ENCODE measurements around the gene GARRE1.

Gene GARRE1

GRCh38 chr19:34217952-34218817 is 36.2 kb upstream of the GARRE1 start:
- no peaks in the 10 kb centered on the region for H3K9me3 ChIP-seq (ENCODE audit: control insufficient read depth, insufficient read depth, low read length)
- no peak overlapping the region for H3K27ac ChIP-seq (ENCODE audit: low read depth, low read length)
- no peak overlapping the region for H3K9ac ChIP-seq (ENCODE audit: low read depth, low read length)
- H3K4me3 ChIP-seq (ENCODE audit: low read depth, low read length), result no peak overlapping the region
- no peaks in the 10 kb centered on the region for H3K4me1 ChIP-seq (ENCODE audit: control insufficient read depth, insufficient read depth, low read length)
- H3K27me3 ChIP-seq (ENCODE audit: control insufficient read depth, insufficient read depth, low read length), result no peaks in the 10 kb centered on the region
- H3K36me3 ChIP-seq (ENCODE audit: control insufficient read depth, insufficient read depth, low read length), result peaks cover 84% of the 10 kb centered on the region

DNA sequence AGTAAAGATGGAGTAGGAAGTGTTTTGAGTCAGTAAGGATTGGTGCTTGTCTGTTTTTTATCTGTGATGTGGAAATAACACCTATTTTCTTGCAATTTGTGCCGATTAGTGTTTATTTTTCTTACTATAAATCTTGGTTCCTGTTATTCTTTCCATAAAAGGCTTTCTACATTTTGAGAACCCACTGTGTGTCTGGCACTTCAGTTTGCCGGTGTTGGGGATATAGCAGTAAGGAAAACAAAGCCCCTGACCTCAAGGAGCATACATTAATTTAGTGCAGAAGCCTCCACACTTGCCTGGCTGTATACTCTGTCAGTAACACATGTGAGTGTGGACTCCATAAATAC is 35.6 kb upstream of the GARRE1 start:
- H3K36me3 ChIP-seq (ENCODE audit: control insufficient read depth, insufficient read depth, low read length), result peaks cover 84% of the 10 kb centered on the region
- H3K4me1 ChIP-seq (ENCODE audit: control insufficient read depth, insufficient read depth, low read length), result no peaks in the 10 kb centered on the region
- H3K9ac ChIP-seq (ENCODE audit: low read depth, low read length), result no peak overlapping the region
- H3K27ac ChIP-seq (ENCODE audit: low read depth, low read length), result no peak overlapping the region
- H3K9me3 ChIP-seq (ENCODE audit: control insufficient read depth, insufficient read depth, low read length), result no peaks in the 10 kb centered on the region
- no peaks in the 10 kb centered on the region for H3K27me3 ChIP-seq (ENCODE audit: control insufficient read depth, insufficient read depth, low read length)
- H3K4me3 ChIP-seq (ENCODE audit: low read depth, low read length), result no peak overlapping the region

DNA sequence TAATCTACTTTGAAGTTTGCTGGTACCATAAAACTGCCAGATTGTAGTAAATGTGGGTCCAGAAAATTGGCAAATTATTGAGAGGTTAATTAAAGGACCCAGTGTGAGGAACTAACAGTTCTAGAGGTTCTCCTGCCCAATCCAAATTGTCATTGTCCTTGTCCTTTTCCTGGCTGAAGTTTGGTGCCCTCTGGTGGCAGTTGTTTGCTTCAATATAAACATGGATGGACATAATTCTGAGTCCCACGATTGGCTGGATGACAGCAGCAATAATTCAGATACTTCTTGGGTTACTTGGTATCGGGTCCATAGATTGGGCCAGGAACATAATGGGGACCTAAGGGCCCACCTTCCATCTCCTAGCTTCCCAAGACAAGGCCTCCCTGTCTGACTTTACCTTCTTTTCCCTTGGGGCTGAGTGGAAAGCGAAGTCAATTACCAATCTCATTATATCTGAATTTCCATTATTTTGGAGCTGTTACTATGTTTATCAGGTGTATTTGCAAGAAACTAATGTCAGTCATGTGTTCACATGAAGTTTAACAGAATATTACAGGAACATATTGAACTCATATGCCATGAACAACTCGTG is 33.8 kb upstream of the GARRE1 start:
- Histone ChIP-seq H3K9ac (ENCODE audit: low read depth, low read length) (no peak overlapping the region), H3K36me3 (ENCODE audit: control insufficient read depth, insufficient read depth, low read length) (peaks cover 85% of the 10 kb centered on the region), H3K27me3 (ENCODE audit: control insufficient read depth, insufficient read depth, low read length) (no peaks in the 10 kb centered on the region), H3K4me1 (ENCODE audit: control insufficient read depth, insufficient read depth, low read length) (peaks cover 15% of the 10 kb centered on the region), H3K9me3 (ENCODE audit: control insufficient read depth, insufficient read depth, low read length) (no peaks in the 10 kb centered on the region), H3K27ac (ENCODE audit: low read depth, low read length) (no peak overlapping the region), H3K4me3 (ENCODE audit: low read depth, low read length) (no peak overlapping the region)

DNA sequence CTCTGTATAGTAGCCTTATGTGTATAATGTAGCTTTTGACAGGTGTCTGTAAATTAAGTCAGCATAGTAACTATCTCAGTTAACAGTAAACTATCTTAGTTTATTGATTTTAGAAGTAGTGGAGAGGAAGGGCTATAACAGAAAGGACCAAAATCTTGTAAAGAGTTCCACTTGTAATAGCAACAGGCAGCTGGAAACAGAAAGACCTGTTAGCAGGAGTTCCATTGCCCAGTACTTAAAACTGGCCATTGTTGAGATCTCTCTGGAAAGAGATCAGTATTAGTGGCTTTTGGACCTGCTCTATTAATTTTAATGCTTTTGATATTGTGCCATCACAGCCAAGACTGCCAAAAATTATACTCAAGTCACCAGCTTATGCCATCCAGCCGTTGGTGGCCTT is 32.0 kb upstream of the GARRE1 start:
- no peak overlapping the region for H3K27ac ChIP-seq (ENCODE audit: low read depth, low read length)
- H3K4me3 ChIP-seq (ENCODE audit: low read depth, low read length), result no peak overlapping the region
- no peaks in the 10 kb centered on the region for H3K27me3 ChIP-seq (ENCODE audit: control insufficient read depth, insufficient read depth, low read length)
- H3K4me1 ChIP-seq (ENCODE audit: control insufficient read depth, insufficient read depth, low read length), result peaks cover 19% of the 10 kb centered on the region
- H3K9ac ChIP-seq (ENCODE audit: low read depth, low read length), result no peak overlapping the region
- peaks cover 95% of the 10 kb centered on the region for H3K36me3 ChIP-seq (ENCODE audit: control insufficient read depth, insufficient read depth, low read length)
- no peaks in the 10 kb centered on the region for H3K9me3 ChIP-seq (ENCODE audit: control insufficient read depth, insufficient read depth, low read length)

DNA sequence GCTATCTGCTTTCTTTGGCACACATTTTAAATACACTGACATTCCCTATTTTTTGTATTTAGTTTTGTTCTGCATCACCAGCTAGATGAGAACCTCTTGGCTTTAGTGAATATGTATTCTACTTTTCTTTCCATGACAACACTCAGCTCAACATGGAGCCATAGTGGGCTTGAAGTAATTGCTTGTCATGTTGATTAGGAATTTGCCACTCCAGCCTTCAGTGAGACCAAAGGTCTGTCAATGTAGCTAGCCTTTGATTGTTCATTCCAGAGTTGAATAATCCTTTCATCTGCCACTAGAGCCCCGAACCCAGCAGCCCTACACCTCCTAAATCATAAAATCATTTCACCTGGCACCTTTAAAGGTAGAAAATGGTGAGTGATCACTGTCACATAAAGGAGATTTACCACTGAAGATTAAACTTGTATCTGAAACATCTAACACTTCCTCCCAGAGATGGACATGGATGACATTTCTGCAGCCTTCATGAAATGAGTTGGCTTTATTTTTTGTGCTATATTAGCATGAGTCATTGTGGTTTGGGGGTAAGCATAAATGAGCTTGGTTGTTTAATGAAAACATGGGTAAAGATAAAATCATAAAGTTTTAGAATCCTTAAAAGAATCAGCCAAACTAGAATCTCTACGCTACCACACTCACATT is 29.2 kb upstream of the GARRE1 start:
- H3K27ac ChIP-seq (ENCODE audit: low read depth, low read length), result peak overlapping the region; percentile 91
- H3K4me1 ChIP-seq (ENCODE audit: control insufficient read depth, insufficient read depth, low read length), result peaks cover 19% of the 10 kb centered on the region
- peaks cover 99% of the 10 kb centered on the region for H3K36me3 ChIP-seq (ENCODE audit: control insufficient read depth, insufficient read depth, low read length)
- 0 out of 2 replicates have a peak overlapping the region, but pooled peaks have one; percentile 6 for H3K4me3 ChIP-seq (ENCODE audit: low read depth, low read length)
- H3K27me3 ChIP-seq (ENCODE audit: control insufficient read depth, insufficient read depth, low read length), result no peaks in the 10 kb centered on the region
- no peaks in the 10 kb centered on the region for H3K9me3 ChIP-seq (ENCODE audit: control insufficient read depth, insufficient read depth, low read length)
- no peak overlapping the region for H3K9ac ChIP-seq (ENCODE audit: low read depth, low read length)

GRCh38 chr19:34225659-34226015 is 28.7 kb upstream of the GARRE1 start:
- Histone ChIP-seq H3K9me3 (ENCODE audit: control insufficient read depth, insufficient read depth, low read length) (no peaks in the 10 kb centered on the region), H3K36me3 (ENCODE audit: control insufficient read depth, insufficient read depth, low read length) (peaks cover 98% of the 10 kb centered on the region), H3K27ac (ENCODE audit: low read depth, low read length) (peak overlapping the region; percentile 91), H3K4me1 (ENCODE audit: control insufficient read depth, insufficient read depth, low read length) (peaks cover 24% of the 10 kb centered on the region), H3K27me3 (ENCODE audit: control insufficient read depth, insufficient read depth, low read length) (no peaks in the 10 kb centered on the region), H3K4me3 (ENCODE audit: low read depth, low read length) (no peak overlapping the region), H3K9ac (ENCODE audit: low read depth, low read length) (no peak overlapping the region)

GRCh38 chr19:34226036-34226435 is 28.3 kb upstream of the GARRE1 start:
- Histone ChIP-seq H3K27me3 (ENCODE audit: control insufficient read depth, insufficient read depth, low read length) (no peaks in the 10 kb centered on the region), H3K4me1 (ENCODE audit: control insufficient read depth, insufficient read depth, low read length) (peaks cover 28% of the 10 kb centered on the region), H3K9ac (ENCODE audit: low read depth, low read length) (no peak overlapping the region), H3K9me3 (ENCODE audit: control insufficient read depth, insufficient read depth, low read length) (no peaks in the 10 kb centered on the region), H3K4me3 (ENCODE audit: low read depth, low read length) (no peak overlapping the region), H3K36me3 (ENCODE audit: control insufficient read depth, insufficient read depth, low read length) (peaks cover 94% of the 10 kb centered on the region), H3K27ac (ENCODE audit: low read depth, low read length) (peak overlapping the region; percentile 91)

DNA sequence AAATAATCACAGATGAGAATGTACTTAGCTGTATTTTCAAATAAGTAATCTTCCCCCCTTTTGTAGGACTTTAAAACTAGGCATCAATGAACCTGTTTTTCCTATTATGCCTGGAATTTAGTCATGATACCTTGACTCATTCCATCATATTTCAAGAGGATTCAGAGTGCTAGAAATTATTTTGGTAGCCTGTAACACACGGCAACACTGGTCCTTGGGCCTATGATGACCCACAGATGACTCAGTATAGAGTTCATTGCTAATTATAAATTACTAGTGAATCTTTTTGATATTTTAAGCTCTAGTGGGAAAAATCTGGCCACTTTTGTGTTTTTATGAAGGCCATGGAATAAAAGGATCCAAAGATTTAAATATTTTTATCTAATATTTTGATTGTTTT is 26.0 kb upstream of the GARRE1 start:
- no peak overlapping the region for H3K4me3 ChIP-seq (ENCODE audit: low read depth, low read length)
- no peaks in the 10 kb centered on the region for H3K27me3 ChIP-seq (ENCODE audit: control insufficient read depth, insufficient read depth, low read length)
- no peak overlapping the region for H3K9ac ChIP-seq (ENCODE audit: low read depth, low read length)
- H3K27ac ChIP-seq (ENCODE audit: low read depth, low read length), result no peak overlapping the region
- no peaks in the 10 kb centered on the region for H3K9me3 ChIP-seq (ENCODE audit: control insufficient read depth, insufficient read depth, low read length)
- peaks cover 34% of the 10 kb centered on the region for H3K4me1 ChIP-seq (ENCODE audit: control insufficient read depth, insufficient read depth, low read length)
- H3K36me3 ChIP-seq (ENCODE audit: control insufficient read depth, insufficient read depth, low read length), result peaks cover 71% of the 10 kb centered on the region

GRCh38 chr19:34228762-34229161 is 25.6 kb upstream of the GARRE1 start:
- no peak overlapping the region for H3K4me3 ChIP-seq (ENCODE audit: low read depth, low read length)
- no peaks in the 10 kb centered on the region for H3K9me3 ChIP-seq (ENCODE audit: control insufficient read depth, insufficient read depth, low read length)
- H3K36me3 ChIP-seq (ENCODE audit: control insufficient read depth, insufficient read depth, low read length), result peaks cover 67% of the 10 kb centered on the region
- H3K27ac ChIP-seq (ENCODE audit: low read depth, low read length), result no peak overlapping the region
- no peak overlapping the region for H3K9ac ChIP-seq (ENCODE audit: low read depth, low read length)
- no peaks in the 10 kb centered on the region for H3K27me3 ChIP-seq (ENCODE audit: control insufficient read depth, insufficient read depth, low read length)
- H3K4me1 ChIP-seq (ENCODE audit: control insufficient read depth, insufficient read depth, low read length), result peaks cover 34% of the 10 kb centered on the region

GRCh38 chr19:34229721-34230120 is 24.6 kb upstream of the GARRE1 start:
- H3K4me1 ChIP-seq (ENCODE audit: control insufficient read depth, insufficient read depth, low read length), result peaks cover 28% of the 10 kb centered on the region
- H3K36me3 ChIP-seq (ENCODE audit: control insufficient read depth, insufficient read depth, low read length), result peaks cover 59% of the 10 kb centered on the region
- no peaks in the 10 kb centered on the region for H3K27me3 ChIP-seq (ENCODE audit: control insufficient read depth, insufficient read depth, low read length)
- H3K27ac ChIP-seq (ENCODE audit: low read depth, low read length), result no peak overlapping the region
- no peaks in the 10 kb centered on the region for H3K9me3 ChIP-seq (ENCODE audit: control insufficient read depth, insufficient read depth, low read length)
- no peak overlapping the region for H3K9ac ChIP-seq (ENCODE audit: low read depth, low read length)
- no peak overlapping the region for H3K4me3 ChIP-seq (ENCODE audit: low read depth, low read length)

DNA sequence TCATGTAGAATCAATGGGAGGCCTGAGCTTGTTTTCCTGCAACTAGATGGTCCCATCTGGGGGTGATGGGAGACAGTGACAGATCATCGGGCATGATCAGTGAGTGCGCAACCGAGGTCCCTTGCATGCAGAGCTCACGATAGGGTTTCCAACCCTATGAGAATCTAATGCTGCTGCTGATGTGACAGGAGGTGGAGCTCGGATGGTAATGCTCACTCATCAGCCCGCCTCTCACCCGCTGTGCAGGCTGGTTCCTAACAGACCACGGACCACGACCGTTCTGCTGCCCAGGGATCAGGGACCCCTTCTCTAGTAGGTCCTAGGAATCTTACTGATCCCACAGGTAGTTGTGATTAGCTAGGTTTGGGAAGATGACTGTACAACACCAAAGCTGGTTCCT is 23.5 kb upstream of the GARRE1 start:
- Histone ChIP-seq H3K36me3 (ENCODE audit: control insufficient read depth, insufficient read depth, low read length) (peaks cover 48% of the 10 kb centered on the region), H3K4me1 (ENCODE audit: control insufficient read depth, insufficient read depth, low read length) (peaks cover 18% of the 10 kb centered on the region), H3K9ac (ENCODE audit: low read depth, low read length) (no peak overlapping the region), H3K9me3 (ENCODE audit: control insufficient read depth, insufficient read depth, low read length) (no peaks in the 10 kb centered on the region), H3K27ac (ENCODE audit: low read depth, low read length) (peak overlapping the region; percentile 36), H3K27me3 (ENCODE audit: control insufficient read depth, insufficient read depth, low read length) (no peaks in the 10 kb centered on the region), H3K4me3 (ENCODE audit: low read depth, low read length) (no peak overlapping the region)
